Left lung (tissue), 10 donors: ENCODE results near the gene DRD2. TPM values are rescaled to one million over a fixed set of nuclear protein-coding genes. Genes with fewer than 3 reads are reported as not detected.

Source experiments
- ATAC-seq: fragments of 200-7000 bp; cut with Tn5 transposase; one replicate; pipeline ENCODE4 v1.9.1; 2020; ENCODE audit warnings: moderate library complexity
- DNase-seq, 4 donors: peaks; one replicate each; pipeline ENCODE4 v3.0.0-alpha.2; 2013 to 2020
- H3K27ac ChIP-seq, 2 donors: fragments of 200-600 bp; sonication (generic) in 1 of 2; one replicate each; pipeline versions ENCODE4 v1.5.0 to v1.8.0; 2020 to 2021
- H3K27me3 ChIP-seq, 2 donors: fragments of 200-600 bp; sonication (generic) in 1 of 2; one replicate each; pipeline versions ENCODE4 v1.5.0 to v1.8.0; 2020 to 2021
- H3K36me3 ChIP-seq, 2 donors: fragments of 200-600 bp; sonication (generic) in 1 of 2; one replicate each; pipeline versions ENCODE4 v1.5.0 to v1.8.0; 2020 to 2021
- H3K4me1 ChIP-seq, 2 donors: fragments of 200-600 bp; one replicate each; pipeline ENCODE4 v1.8.0; 2021
- H3K4me3 ChIP-seq, 2 donors: fragments of 200-600 bp; sonication (generic) in 1 of 2; one replicate each; pipeline versions ENCODE4 v1.5.0 to v1.8.0; 2020 to 2021; ENCODE audit warnings: mild to moderate bottlenecking in 1 of 2
- H3K9me3 ChIP-seq, 2 donors: fragments of 200-600 bp; sonication (generic) in 1 of 2; one replicate each; pipeline versions ENCODE4 v1.5.0 to v1.8.0; 2020 to 2021
- intact Hi-C, 2 donors: fragments of 100-400 bp; cut with DNase I; formaldehyde crosslinking; loops; one replicate each; pipeline versions ENCODE4 v1.11.2 to v1.14.2; 2022
- polyA plus RNA-seq, 6 donors: library from polyadenylated mRNA; unstranded; fragments of 120-200 nt; gene quantifications; one replicate each; pipeline ENCODE4 v1.2.1, GENCODE V29; 2013; ENCODE audit not compliant: insufficient read length in 6 of 6
- total RNA-seq, 2 donors: library from RNA; stranded (reverse); fragmentation: NEBNext Ultra II Directional; extraction: Animal tissue kit (Norgen Biotek cat#: 25700); gene quantifications; one replicate each; pipeline ENCODE4 v1.2.1, GENCODE V29; 2021
- TF ChIP-seq, protein P1 (sequence below), 2 donors: fragments of 200-600 bp; sonication (generic) in 1 of 2; IDR thresholded peaks; one replicate each; pipeline versions ENCODE4 v1.5.0 to v1.8.0; 2021; ENCODE audit warnings: antibody characterized with exemption in 2 of 2
- donor health status: DM: no; HTN: yes; CAD: no.
- donor health status: DM: no; HTN: no; CAD: no.

The DRD2 gene
- total and polyA plus RNA-seq, 8 donors = 0.17 to 0.43 (median 0.22) TPM; not detected in 2

DNA sequence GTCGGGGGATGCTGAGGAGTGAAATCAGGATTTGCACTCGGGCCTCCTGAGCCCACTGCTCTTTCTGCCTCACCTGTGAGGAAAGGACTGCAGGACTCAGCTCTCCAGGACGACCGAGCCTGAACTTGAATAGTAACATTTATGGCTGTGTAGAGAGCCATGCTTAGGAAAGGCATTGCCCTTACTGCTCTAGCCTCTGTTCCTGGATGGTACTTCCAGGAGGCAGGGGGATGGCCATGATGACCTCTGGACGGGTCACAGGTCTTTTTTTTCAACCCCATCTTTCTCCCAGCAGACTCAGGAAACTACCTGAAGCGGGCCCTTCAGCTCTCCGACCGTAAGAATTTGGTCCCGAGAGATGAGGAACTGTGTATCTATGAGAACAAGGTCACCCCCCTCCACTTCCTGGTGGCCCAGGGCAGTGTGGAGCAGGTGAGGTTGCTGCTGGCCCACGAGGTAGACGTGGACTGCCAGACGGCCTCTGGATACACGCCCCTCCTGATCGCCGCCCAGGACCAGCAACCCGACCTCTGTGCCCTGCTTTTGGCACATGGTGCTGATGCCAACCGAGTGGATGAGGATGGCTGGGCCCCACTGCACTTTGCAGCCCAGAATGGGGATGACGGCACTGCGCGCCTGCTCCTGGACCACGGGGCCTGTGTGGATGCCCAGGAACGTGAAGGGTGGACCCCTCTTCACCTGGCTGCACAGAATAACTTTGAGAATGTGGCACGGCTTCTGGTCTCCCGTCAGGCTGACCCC lies 76.3 kb downstream of the DRD2 start:
- intact Hi-C loops = no loop called here
- no peak overlapping the region for H3K27ac ChIP-seq
- no peak overlapping the region for H3K4me3 ChIP-seq
- H3K9me3 ChIP-seq = no peaks in the 10 kb centered on the region
- ATAC-seq = no peak
- DNase-seq = no peak
- no peaks in the 10 kb centered on the region for H3K4me1 ChIP-seq
- H3K36me3 ChIP-seq = no peaks in the 10 kb centered on the region
- H3K27me3 ChIP-seq = no peaks in the 10 kb centered on the region
- TF ChIP-seq, protein P1, sequence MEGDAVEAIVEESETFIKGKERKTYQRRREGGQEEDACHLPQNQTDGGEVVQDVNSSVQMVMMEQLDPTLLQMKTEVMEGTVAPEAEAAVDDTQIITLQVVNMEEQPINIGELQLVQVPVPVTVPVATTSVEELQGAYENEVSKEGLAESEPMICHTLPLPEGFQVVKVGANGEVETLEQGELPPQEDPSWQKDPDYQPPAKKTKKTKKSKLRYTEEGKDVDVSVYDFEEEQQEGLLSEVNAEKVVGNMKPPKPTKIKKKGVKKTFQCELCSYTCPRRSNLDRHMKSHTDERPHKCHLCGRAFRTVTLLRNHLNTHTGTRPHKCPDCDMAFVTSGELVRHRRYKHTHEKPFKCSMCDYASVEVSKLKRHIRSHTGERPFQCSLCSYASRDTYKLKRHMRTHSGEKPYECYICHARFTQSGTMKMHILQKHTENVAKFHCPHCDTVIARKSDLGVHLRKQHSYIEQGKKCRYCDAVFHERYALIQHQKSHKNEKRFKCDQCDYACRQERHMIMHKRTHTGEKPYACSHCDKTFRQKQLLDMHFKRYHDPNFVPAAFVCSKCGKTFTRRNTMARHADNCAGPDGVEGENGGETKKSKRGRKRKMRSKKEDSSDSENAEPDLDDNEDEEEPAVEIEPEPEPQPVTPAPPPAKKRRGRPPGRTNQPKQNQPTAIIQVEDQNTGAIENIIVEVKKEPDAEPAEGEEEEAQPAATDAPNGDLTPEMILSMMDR (IDR thresholded peaks at IDR 0.05) = no peak

DNA sequence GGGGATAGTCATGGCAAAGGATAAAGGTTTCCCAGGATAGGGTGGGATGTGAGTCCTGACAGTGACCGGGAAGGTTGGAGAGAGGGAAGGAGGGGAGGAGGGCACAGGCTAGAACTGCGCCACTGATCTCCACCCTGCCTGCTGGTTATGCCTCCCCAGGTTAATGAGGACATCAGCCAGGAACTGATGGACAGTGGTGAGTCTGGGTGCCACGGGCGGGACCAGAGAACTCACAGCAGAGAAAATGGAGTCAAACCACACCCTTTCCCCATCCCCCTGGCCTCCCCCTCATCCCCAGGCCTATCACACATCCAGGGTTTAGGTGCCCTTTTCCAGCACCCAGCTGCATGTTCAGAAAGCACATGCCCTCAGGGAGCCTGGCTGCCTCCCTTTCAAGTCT lies 77.4 kb downstream of the DRD2 start:
- TF ChIP-seq, protein P1 (IDR thresholded peaks at IDR 0.05) = no peak
- Histone ChIP-seq H3K9me3 (no peaks in the 10 kb centered on the region), H3K27ac (no peak overlapping the region), H3K4me1 (no peaks in the 10 kb centered on the region), H3K36me3 (no peaks in the 10 kb centered on the region), H3K27me3 (no peaks in the 10 kb centered on the region), H3K4me3 (no peak overlapping the region)
- ATAC-seq (no peak), DNase-seq (no peak)
- intact Hi-C loops = no loop called here

- no peaks in the 10 kb centered on the region for H3K36me3 ChIP-seq
- TF ChIP-seq, protein P1 (IDR thresholded peaks at IDR 0.05) = no peak
- no peaks in the 10 kb centered on the region for H3K9me3 ChIP-seq
- DNase-seq (no peak), ATAC-seq (no peak)
- H3K4me3 ChIP-seq = no peak overlapping the region
- intact Hi-C loops = no loop called here
- H3K27ac ChIP-seq = no peak overlapping the region
- no peaks in the 10 kb centered on the region for H3K4me1 ChIP-seq
- no peaks in the 10 kb centered on the region for H3K27me3 ChIP-seq
Measured at GRCh38 chr11:113397212-113397611, 78.0 kb downstream of the DRD2 start.

- TF ChIP-seq, protein P1 (IDR thresholded peaks at IDR 0.05) = no peak
- ATAC-seq (no peak), DNase-seq (no peak)
- intact Hi-C loops = no loop called here
- H3K36me3 ChIP-seq = no peaks in the 10 kb centered on the region
- H3K27me3 ChIP-seq = no peaks in the 10 kb centered on the region
- H3K9me3 ChIP-seq = no peaks in the 10 kb centered on the region
- no peak overlapping the region for H3K27ac ChIP-seq
- H3K4me3 ChIP-seq = no peak overlapping the region
- no peaks in the 10 kb centered on the region for H3K4me1 ChIP-seq
Measured at GRCh38 chr11:113396690-113397089, 78.5 kb downstream of the DRD2 start.

DNA sequence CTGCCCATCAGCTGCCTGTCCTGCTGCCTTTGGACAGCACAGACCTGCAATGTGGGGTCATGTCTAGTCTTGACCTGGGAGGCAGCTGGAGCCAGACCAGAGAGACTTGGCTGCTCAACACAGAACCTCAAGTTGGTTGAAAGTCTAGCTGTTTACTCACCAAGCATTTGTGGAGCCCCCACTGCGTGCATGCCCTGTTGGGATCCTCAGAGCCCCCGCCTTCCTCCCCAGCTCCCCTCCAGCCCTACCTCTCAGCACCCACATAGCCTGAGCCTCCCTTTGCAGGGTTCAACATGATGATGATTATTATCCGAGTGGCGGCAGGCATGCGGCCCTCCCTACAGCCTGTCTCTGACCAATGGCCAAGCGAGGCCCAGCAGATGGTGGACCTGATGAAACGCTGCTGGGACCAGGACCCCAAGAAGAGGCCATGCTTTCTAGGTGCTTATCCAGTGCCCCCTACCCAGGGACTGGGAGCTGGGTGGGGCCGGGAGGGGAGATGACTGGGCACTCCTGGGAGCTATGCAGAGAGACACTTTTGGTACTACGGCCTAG lies 79.3 kb downstream of the DRD2 start:
- no peak overlapping the region for H3K4me3 ChIP-seq
- TF ChIP-seq, protein P1 (IDR thresholded peaks at IDR 0.05) = no peak
- H3K9me3 ChIP-seq = no peaks in the 10 kb centered on the region
- no peaks in the 10 kb centered on the region for H3K36me3 ChIP-seq
- no peak for DNase-seq
- intact Hi-C loops = no loop called here
- no peak for ATAC-seq
- no peaks in the 10 kb centered on the region for H3K4me1 ChIP-seq
- H3K27ac ChIP-seq = no peak overlapping the region
- no peaks in the 10 kb centered on the region for H3K27me3 ChIP-seq
